Renal cortex interstitium (tissue), 11 donors: ENCODE measurements around the gene NCOA7. TPM values are rescaled to one million over a fixed set of nuclear protein-coding genes. Genes with fewer than 3 reads are reported as not detected.
"Not testable (repeated sequence)": the region's sequence is repeated elsewhere in the genome, so short reads cannot be mapped to it uniquely, and the experiment has no call there.

Experiments used
- DNase-seq, 11 donors: peaks; one replicate each; pipeline ENCODE4 v3.0.0-alpha.2; 2013; ENCODE audit warnings: low read depth in 9 of 11, low spot score in 4 of 11; ENCODE audit errors: extremely low read depth in 1 of 11
- polyA plus RNA-seq, 3 donors: library from polyadenylated mRNA; unstranded; fragments of 120-200 nt; gene quantifications; one replicate each; pipeline ENCODE4 v1.2.1, GENCODE V29; 2013; ENCODE audit not compliant: insufficient read length in 3 of 3

The NCOA7 gene
- polyA plus RNA-seq, 3 donors, result 41.2 to 55.2 (median 47.1) TPM

GRCh38 chr6:125922322-125922860 is 131.6 kb downstream of the NCOA7 start:
- no peak for DNase-seq

DNA sequence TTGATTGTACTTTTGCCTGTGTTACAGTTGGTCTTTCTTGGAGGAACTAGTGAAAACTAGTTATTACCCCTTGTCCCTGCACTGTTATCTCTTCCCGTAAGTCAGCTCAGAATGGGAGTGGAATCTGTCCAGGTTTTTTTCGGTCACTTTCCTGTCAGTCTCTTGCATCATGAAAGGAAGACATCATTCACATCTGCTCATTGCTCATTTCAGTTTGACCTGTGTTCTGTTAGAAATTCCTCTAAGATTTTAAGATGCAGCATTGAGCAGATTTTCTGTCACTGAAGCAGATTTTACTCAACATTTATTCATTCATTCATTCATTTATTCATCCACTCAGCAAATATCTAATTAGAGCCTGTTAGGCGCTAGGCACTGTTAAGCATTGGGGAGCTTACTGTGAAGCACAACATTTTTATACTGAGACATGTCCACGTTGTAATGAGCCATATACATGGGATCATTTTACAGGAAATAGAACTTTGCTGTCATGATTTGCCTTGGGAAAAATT is 132.7 kb downstream of the NCOA7 start:
- no peak for DNase-seq

DNA sequence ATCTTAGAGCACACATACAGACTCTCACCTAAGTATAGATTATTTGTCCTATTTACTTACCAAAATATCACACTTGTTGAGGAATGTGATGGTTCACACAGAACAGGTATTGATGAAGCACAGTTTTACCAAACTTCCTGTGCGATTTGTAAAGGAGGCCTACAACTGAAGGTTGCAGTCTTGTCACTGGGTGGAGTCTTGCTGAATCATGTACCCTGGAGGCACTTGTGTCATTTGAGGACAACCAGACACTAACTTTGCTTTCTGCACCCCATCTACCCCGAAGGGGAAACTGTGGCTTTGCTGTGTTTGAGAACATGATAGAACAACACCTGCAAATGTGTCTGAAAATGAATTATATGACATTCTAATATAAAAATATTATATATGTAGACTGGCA is 133.4 kb downstream of the NCOA7 start:
- no peak for DNase-seq

- DNase-seq, result no peak
Observed at GRCh38 chr6:125924697-125925358, 134.1 kb downstream of the NCOA7 start.

- DNase-seq, result no peak
Observed at GRCh38 chr6:125926711-125927110, 136.0 kb downstream of the NCOA7 start.

GRCh38 chr6:125927761-125928160 is 137.0 kb downstream of the NCOA7 start:
- no peak for DNase-seq

GRCh38 chr6:125930765-125931418 is 140.1 kb downstream of the NCOA7 start:
- DNase-seq, result no peak

GRCh38 chr6:125931733-125932450 is 141.1 kb downstream of the NCOA7 start:
- no peak for DNase-seq

GRCh38 chr6:125932451-125932795 is 141.7 kb downstream of the NCOA7 start:
- no peak for DNase-seq

- DNase-seq, result not testable (repeated sequence)
Observed at GRCh38 chr6:125935520-125935919, 144.8 kb downstream of the NCOA7 start.

- DNase-seq, result no peak
Observed at GRCh38 chr6:125939026-125939425, 148.3 kb downstream of the NCOA7 start.

DNA sequence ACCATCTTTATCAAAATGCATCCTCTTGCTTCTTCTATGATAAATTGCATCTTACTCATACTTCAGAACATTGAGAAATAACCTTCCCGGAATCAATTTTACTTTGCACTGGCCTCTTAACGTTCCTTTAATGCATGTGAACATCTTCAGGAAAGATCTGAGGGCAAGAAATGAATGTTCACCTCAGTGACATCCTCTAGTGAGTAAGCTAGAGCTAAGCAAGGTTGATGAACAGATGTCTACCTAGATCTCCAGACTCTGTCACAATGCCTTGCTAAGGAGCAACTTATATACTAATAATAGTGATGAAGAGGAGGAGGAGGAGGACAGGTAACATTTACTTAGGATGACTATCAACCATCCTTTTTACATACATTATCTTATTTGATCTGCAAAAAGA is 149.0 kb downstream of the NCOA7 start:
- no peak for DNase-seq

DNA sequence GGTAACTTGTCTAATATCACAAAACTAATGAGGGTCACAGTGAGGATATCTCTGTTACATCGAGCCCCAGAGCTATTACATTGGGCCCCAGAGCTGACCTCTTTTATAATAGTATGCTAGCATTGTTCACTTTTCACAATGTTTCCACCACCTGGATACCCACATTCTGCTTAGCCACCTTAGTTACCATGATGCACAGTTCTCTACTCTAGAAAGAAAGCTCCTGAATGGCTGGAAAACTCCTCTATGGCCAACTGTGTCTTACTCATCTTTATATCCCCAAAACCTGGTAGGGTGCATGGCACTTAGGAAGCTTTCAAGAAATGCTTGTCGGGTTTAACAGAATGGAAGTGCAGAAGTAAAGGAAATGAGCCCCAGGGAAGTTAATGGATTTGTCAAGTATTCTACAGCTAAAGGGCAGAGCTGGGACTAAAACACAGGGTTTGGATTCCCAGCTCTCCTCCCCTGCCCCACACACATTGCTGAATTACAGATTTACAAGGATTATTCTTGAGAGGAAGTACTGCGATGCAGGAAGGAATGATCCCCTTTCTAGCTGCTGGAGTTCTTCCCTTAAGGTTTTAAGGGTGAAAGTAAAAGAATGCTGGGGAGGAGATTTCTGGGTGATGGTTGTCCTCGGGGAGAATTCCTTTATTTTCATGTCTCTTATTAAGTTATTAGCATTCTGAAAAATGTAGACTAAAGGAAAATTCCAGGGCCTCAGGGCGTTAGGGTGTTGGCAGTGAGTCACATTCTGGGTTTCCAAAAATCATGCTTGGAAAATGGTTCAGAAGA is 149.7 kb downstream of the NCOA7 start:
- no peak for DNase-seq

GRCh38 chr6:125942672-125943527 is 152.1 kb downstream of the NCOA7 start:
- DNase-seq, result no peak

DNA sequence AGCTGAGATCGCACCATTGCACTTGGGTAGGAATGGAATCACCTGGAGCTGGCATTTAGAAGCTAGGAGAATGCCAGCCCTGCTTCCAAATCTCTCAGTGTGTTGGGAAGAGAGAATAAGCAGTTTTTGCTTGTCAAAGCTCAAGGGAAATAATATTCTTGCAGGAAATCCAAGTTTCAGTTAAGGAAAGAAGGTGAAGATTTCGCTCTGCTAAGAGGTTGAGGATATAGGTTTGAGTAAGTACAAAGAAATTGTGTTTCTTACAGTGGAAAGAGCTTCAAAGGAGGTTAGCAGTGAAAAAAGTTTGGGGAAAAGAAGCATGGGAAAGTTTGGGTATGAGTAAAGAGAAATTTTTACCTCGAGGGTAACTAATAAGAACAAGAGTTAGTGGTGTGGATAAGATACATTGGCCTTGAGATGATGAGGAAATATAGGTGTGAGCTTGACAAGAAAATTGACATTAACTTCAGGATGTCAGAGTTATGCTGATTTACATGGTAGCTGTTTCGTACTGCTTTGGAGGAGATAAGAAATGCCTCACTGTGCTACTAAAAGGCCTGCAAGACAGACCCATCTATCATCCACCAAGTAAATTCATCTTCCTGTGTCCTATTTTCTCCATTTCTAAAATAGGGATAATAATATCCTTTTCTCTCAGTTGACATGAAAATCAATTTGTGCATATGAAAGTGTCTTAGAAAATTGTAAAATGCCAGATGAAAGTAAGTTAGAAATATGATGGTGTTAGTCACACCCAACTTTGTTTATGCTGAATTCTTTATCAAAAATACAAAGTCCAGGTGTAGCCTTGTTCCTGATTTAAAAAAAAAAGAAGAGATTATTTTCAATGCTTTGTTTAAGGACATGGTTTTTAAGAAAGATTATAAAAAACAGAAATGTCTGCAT is 153.0 kb downstream of the NCOA7 start:
- DNase-seq, result no peak

- peak in 6 of 11 donors; percentile 11 to 67 (median 44) for DNase-seq
Observed at GRCh38 chr6:125944434-125944816, 153.7 kb downstream of the NCOA7 start.

- DNase-seq, result no peak
Observed at GRCh38 chr6:125944896-125945295, 154.1 kb downstream of the NCOA7 start.
